ENCODE measurements around the gene TBX4. TPM values are rescaled to one million over a fixed set of nuclear protein-coding genes. Genes with fewer than 3 reads are reported as not detected.
"Not testable (repeated sequence)": the region's sequence is repeated elsewhere in the genome, so short reads cannot be mapped to it uniquely, and the experiment has no call there.

Gene TBX4
- total and polyA plus RNA-seq, 9 of the 15 experiments (the other 6 are each of a cell fraction or from before 2014, with no cell fraction given) = not detected

- TF ChIP-seq, protein P1, sequence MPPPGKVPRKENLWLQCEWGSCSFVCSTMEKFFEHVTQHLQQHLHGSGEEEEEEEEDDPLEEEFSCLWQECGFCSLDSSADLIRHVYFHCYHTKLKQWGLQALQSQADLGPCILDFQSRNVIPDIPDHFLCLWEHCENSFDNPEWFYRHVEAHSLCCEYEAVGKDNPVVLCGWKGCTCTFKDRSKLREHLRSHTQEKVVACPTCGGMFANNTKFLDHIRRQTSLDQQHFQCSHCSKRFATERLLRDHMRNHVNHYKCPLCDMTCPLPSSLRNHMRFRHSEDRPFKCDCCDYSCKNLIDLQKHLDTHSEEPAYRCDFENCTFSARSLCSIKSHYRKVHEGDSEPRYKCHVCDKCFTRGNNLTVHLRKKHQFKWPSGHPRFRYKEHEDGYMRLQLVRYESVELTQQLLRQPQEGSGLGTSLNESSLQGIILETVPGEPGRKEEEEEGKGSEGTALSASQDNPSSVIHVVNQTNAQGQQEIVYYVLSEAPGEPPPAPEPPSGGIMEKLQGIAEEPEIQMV (tag; conservative IDR thresholded peaks at IDR 0.05; ENCODE audit: low read depth) = no peak
- TF ChIP-seq ELF1 (tag; IDR thresholded peaks at IDR 0.05) = no peak
Observed at GRCh38 chr17:61492759-61493526, 40.7 kb downstream of the TBX4 start (continued).

DNA sequence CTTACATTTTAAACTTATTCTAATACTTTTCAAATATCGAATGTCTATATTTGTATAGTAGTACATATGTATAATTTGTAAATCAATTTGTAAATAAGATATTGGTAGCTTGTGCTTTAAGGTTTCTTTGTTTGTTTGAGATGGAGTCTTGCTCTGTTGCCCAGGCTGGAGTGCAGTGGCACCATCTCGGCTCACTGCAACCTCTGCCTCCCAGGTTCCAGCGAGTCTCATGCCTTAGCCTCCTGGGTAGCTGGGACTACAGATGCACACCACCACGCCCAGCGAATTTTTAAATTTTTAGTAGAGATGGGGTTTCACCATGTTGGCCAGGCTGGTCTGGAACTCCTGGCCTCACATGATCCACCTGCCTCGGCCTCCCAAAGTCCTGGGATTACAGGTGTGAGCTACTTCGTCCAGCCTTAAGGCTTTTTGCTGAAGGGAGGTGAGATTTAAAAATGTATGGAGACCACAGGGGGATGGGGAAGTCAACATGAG is 41.7 kb downstream of the TBX4 start:
- CTCF ChIA-PET (ENCODE audit: low intra/inter-chr PET ratio); H3K9ac ChIP-seq (ENCODE audit: insufficient read depth in 1 of 2, low read depth in 2 of 2, low read length in 2 of 2); H3K36me3 ChIP-seq (ENCODE audit: control insufficient read depth, insufficient read depth, low read length); intact Hi-C loops (cut with micrococcal nuclease); H3K4me1 ChIP-seq (replicated peaks in 1 of 2; ENCODE audit: control insufficient read depth in 2 of 2, insufficient read depth in 2 of 2, low read length in 2 of 2); DNase-seq (ENCODE audit: extremely low read depth in 1 of 4, low spot score in 3 of 4); FAIRE-seq; H3K9me1 ChIP-seq (ENCODE audit: control insufficient read depth, insufficient read depth, low read length); H3K4me2 ChIP-seq (ENCODE audit: insufficient read depth, low read length); H3K9me3 ChIP-seq (replicated peaks; ENCODE audit: control insufficient read depth, insufficient read depth, low read depth, low read length); BruUV-seq (replicated peaks); H4K20me1 ChIP-seq (replicated peaks; ENCODE audit: control insufficient read depth, insufficient read depth, low read length); in situ Hi-C loops (cut with MboI); H3K27ac ChIP-seq (ENCODE audit: extremely low read depth, low read depth, low read length); H2AFZ ChIP-seq (ENCODE audit: low read depth, low read length); H3K79me2 ChIP-seq (ENCODE audit: control insufficient read depth, insufficient read depth, low read length); H3K4me3 ChIP-seq; ATAC-seq: not testable (repeated sequence)
- POLR2A ChIA-PET = interaction anchor here (0.6 to 0.9 kb wide), 2 partner anchors 14 to 1827 kb away, joined by 3 read pairs; no protein-coding TSS in a partner anchor
- 1% methylated on average over 7 of the region's 7 CpGs for WGBS (ENCODE audit: insufficient coverage, low coverage, missing lambda C conversion rate)
- H3K27me3 ChIP-seq (ENCODE audit: control insufficient read depth in 2 of 2, insufficient read depth in 2 of 2, low read length in 2 of 2) = peaks cover 22 to 61% of the 10 kb centered on the region in 2 experiments
- TF ChIP-seq, protein P2, sequence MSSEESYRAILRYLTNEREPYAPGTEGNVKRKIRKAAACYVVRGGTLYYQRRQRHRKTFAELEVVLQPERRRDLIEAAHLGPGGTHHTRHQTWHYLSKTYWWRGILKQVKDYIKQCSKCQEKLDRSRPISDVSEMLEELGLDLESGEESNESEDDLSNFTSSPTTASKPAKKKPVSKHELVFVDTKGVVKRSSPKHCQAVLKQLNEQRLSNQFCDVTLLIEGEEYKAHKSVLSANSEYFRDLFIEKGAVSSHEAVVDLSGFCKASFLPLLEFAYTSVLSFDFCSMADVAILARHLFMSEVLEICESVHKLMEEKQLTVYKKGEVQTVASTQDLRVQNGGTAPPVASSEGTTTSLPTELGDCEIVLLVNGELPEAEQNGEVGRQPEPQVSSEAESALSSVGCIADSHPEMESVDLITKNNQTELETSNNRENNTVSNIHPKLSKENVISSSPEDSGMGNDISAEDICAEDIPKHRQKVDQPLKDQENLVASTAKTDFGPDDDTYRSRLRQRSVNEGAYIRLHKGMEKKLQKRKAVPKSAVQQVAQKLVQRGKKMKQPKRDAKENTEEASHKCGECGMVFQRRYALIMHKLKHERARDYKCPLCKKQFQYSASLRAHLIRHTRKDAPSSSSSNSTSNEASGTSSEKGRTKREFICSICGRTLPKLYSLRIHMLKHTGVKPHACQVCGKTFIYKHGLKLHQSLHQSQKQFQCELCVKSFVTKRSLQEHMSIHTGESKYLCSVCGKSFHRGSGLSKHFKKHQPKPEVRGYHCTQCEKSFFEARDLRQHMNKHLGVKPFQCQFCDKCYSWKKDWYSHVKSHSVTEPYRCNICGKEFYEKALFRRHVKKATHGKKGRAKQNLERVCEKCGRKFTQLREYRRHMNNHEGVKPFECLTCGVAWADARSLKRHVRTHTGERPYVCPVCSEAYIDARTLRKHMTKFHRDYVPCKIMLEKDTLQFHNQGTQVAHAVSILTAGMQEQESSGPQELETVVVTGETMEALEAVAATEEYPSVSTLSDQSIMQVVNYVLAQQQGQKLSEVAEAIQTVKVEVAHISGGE (CRISPR knock-in tag; IDR thresholded peaks at IDR 0.05) = peak in 1 of 3 experiments; percentile 71; a peak in 2 of 6 replicates

Data from K562 (cell line).